A549 (cell line): ENCODE results near the gene EPOP. TPM values are rescaled to one million over a fixed set of nuclear protein-coding genes. Genes with fewer than 3 reads are reported as not detected.

Source experiments
- ATAC-seq, 2 experiments: fragments of 200-7000 bp in 1 of 2; fragments of >200 bp in 1 of 2; cut with Nextera tagmentation in 1 of 2; cut with Tn5 transposase in 1 of 2; 3 replicates each; pipeline versions ENCODE4 v1.8.0 to v1.9.1; 2018 to 2020; ENCODE audit warnings: mild to moderate bottlenecking in 1 of 2, moderate library complexity in 1 of 2
- CTCF ChIA-PET: fragments of 300-600 bp; sonication (Branson Sonifier 250); formaldehyde crosslinking; extraction: SDS; loops from one replicate; lab custom pipeline; 2021; ENCODE audit warnings: antibody characterized with exemption, inconsistent platforms; lab: Yijun Ruan, JAX
- POLR2A ChIA-PET: fragments of 350-600 bp; formaldehyde crosslinking; extraction: SDS; loops from one replicate; lab custom pipeline; 2021; ENCODE audit warnings: antibody characterized with exemption, inconsistent platforms; lab: Yijun Ruan, JAX
- DNase-seq, 2 experiments: peaks; one replicate each; pipeline versions ENCODE4 v3.0.0 to v3.0.0-alpha.2; 2011 to 2016; ENCODE audit warnings: low read depth in 1 of 2, low spot score in 1 of 2
- FAIRE-seq: peaks from 2 replicates; lab custom pipeline; 2011; peaks lifted over from hg19 to GRCh38; lab: Jason Lieb, UNC
- H3K27ac ChIP-seq, 2 experiments: fragments of >200 bp; sonication (Bioruptor Twin); formaldehyde crosslinking; 3 replicates each; pipeline ENCODE4 v1.5.1; 2016 to 2017
- H3K4me1 ChIP-seq: fragments of >200 bp; sonication (Bioruptor Twin); formaldehyde crosslinking; 3 replicates; pipeline ENCODE4 v1.6.1; 2016
- H3K4me2 ChIP-seq: fragments of >200 bp; sonication (Bioruptor Twin); formaldehyde crosslinking; 3 replicates; pipeline ENCODE4 v1.6.1; 2016
- H3K4me3 ChIP-seq: fragments of >200 bp; sonication (Bioruptor Twin); formaldehyde crosslinking; 3 replicates; pipeline ENCODE4 v1.5.1; 2016
- H3K9me3 ChIP-seq: fragments of >200 bp; sonication (Bioruptor Twin); formaldehyde crosslinking; 3 replicates; pipeline ENCODE4 v1.6.1; 2016
- BCL3 ChIP-seq: fragments of >200 bp; sonication (Bioruptor Twin); formaldehyde crosslinking; IDR thresholded peaks from 3 replicates; pipeline ENCODE4 v1.6.1; 2016
- CBX8 ChIP-seq: fragments of 200-600 bp; sonication (generic); IDR thresholded peaks from 2 replicates; pipeline ENCODE4 v1.6.1; 2016
- CHD2 ChIP-seq: fragments of 150-350 bp; IDR thresholded peaks from 2 replicates; pipeline ENCODE4 v1.6.1; 2014; ENCODE audit warnings: low read length; ENCODE audit not compliant: partially characterized antibody
- CTCF ChIP-seq: fragments of >200 bp; sonication (Bioruptor Twin); formaldehyde crosslinking; IDR thresholded peaks from 3 replicates; pipeline ENCODE4 v1.5.1; 2016
- FOSB ChIP-seq: fragments of 250-450 bp; sonication (Bioruptor Pico); IDR thresholded peaks from 2 replicates; pipeline ENCODE4 v1.5.0; 2020; ENCODE audit warnings: mild to moderate bottlenecking, moderate library complexity
- FOSL2 ChIP-seq, 2 experiments: fragments of 450-650 bp in 1 of 2; fragments of >200 bp in 1 of 2; sonication (Bioruptor Twin) in 1 of 2; formaldehyde crosslinking; IDR thresholded peaks; 2 replicates each; pipeline versions ENCODE4 v1.5.0 to v1.6.1; 2016 to 2020; ENCODE audit warnings: mild to moderate bottlenecking in 1 of 2, moderate library complexity in 1 of 2
- FOXS1 ChIP-seq: fragments of 250-450 bp; sonication (Bioruptor Pico); IDR thresholded peaks from 2 replicates; pipeline ENCODE4 v1.5.0; 2020; ENCODE audit warnings: mild to moderate bottlenecking, moderate library complexity
- HDAC2 ChIP-seq: fragments of 200-600 bp; sonication (generic); IDR thresholded peaks from 2 replicates; pipeline ENCODE4 v1.6.1; 2016
- HES2 ChIP-seq: fragments of >200 bp; sonication (Bioruptor Twin); formaldehyde crosslinking; IDR thresholded peaks from 2 replicates; pipeline ENCODE4 v1.6.1; 2016
- HMGXB4 ChIP-seq: fragments of 250-450 bp; sonication (Bioruptor Pico); IDR thresholded peaks from 2 replicates; pipeline ENCODE4 v1.5.0; 2021; ENCODE audit warnings: mild to moderate bottlenecking, moderate library complexity, borderline replicate concordance
- HOXB13 ChIP-seq: fragments of 250-450 bp; sonication (Bioruptor Pico); IDR thresholded peaks from 2 replicates; pipeline ENCODE4 v1.5.0; 2020; ENCODE audit warnings: low read depth, mild to moderate bottlenecking, moderate library complexity
- KDM1A ChIP-seq: fragments of 200-600 bp; sonication (generic); IDR thresholded peaks from 2 replicates; pipeline ENCODE4 v1.6.1; 2016; ENCODE audit warnings: low read depth, mild to moderate bottlenecking
- KDM5A ChIP-seq: fragments of 200-600 bp; sonication (generic); IDR thresholded peaks from 2 replicates; pipeline ENCODE4 v1.6.1; 2016; ENCODE audit warnings: antibody characterized with exemption, mild to moderate bottlenecking
- PBX3 ChIP-seq: IDR thresholded peaks from 2 replicates; pipeline ENCODE4 v1.6.1; 2012
- RAD21 ChIP-seq, 2 experiments: fragments of >200 bp in 1 of 2; sonication (Bioruptor Twin) in 1 of 2; formaldehyde crosslinking in 1 of 2; IDR thresholded peaks in 1 of 2; conservative IDR thresholded peaks in 1 of 2; 2 replicates in 1 of 2; 3 replicates in 1 of 2; pipeline ENCODE4 v1.6.1; 2012 to 2018; ENCODE audit warnings: inconsistent platforms in 1 of 2
- REST ChIP-seq: fragments of 200-600 bp; sonication (generic); IDR thresholded peaks from 2 replicates; pipeline ENCODE4 v1.6.1; 2016; ENCODE audit warnings: antibody characterized with exemption, mild to moderate bottlenecking, moderate library complexity
- USF2 ChIP-seq: fragments of 450-650 bp; IDR thresholded peaks from 2 replicates; pipeline ENCODE4 v1.6.1; 2014; ENCODE audit warnings: antibody characterized with exemption
- ZFP36 ChIP-seq: fragments of 450-650 bp; IDR thresholded peaks from 2 replicates; pipeline ENCODE4 v1.6.1; 2014; ENCODE audit warnings: borderline replicate concordance; ENCODE audit not compliant: partially characterized antibody
- ZNF302 ChIP-seq: fragments of 250-450 bp; sonication (Bioruptor Pico); IDR thresholded peaks from 2 replicates; pipeline ENCODE4 v1.9.0; 2021; ENCODE audit warnings: inconsistent platforms, mild to moderate bottlenecking, moderate library complexity
- WGBS: methylation state at CpG from one replicate; pipeline ENCODE4 v1.1.6; 2017; ENCODE audit errors: missing lambda C conversion rate; 5-methylcytosine and 5-hydroxymethylcytosine counted together
- polyA plus RNA-seq, 4 experiments: library from polyadenylated mRNA; depleted of rRNA in 3 of 4; stranded (reverse); fragments of >200 nt; fragmentation: RNase III in 1 of 4; extraction: RNeasy Plus Mini Kit Qiagen cat#74134 plus additional on column Dnase treatment in 1 of 4; gene quantifications; 2 replicates in 3 of 4; 3 replicates in 1 of 4; pipeline ENCODE4 v1.2.3, GENCODE V29; 2011 to 2017

Gene EPOP
- polyA plus RNA-seq, 2 of the 4 experiments (the other 2 are of a cell fraction): 5.1 to 12.1 TPM

GRCh38 chr17:38653679-38654078, 21.1 kb downstream of the EPOP start:
- no peak for DNase-seq
- CTCF ChIA-PET: interaction anchor here (0.7 to 26.0 kb wide), 10 partner anchors 12 to 230 kb away, joined by 3 to 435 read pairs (median 4); partner anchors contain the start of gene SRCIN1
- H3K4me2 ChIP-seq: no peak overlapping the region
- TF ChIP-seq KDM5A: no peak
- no peak for TF ChIP-seq CHD2
- TF ChIP-seq KDM1A: no peak
- no peak for TF ChIP-seq FOXS1 (CRISPR knock-in tag)
- no peak for TF ChIP-seq PBX3
- no peak for TF ChIP-seq HOXB13 (CRISPR knock-in tag)
- no peak for TF ChIP-seq FOSB (CRISPR knock-in tag)
- TF ChIP-seq CBX8: no peak
- no peak for TF ChIP-seq ZFP36
- TF ChIP-seq USF2: no peak
- no peak for TF ChIP-seq HDAC2
- TF ChIP-seq HMGXB4: no peak
- TF ChIP-seq HES2: no peak
- TF ChIP-seq BCL3: no peak
- TF ChIP-seq REST: no peak
- TF ChIP-seq ZNF302 (CRISPR knock-in tag): no peak
- no peak for TF ChIP-seq RAD21 (conservative IDR thresholded peaks at IDR 0.05 in 1 of 2, IDR thresholded peaks at IDR 0.05 in 1 of 2)
- no peak for TF ChIP-seq CTCF
- TF ChIP-seq FOSL2 (IDR thresholded peaks at IDR 0.05): no peak
- TF ChIP-seq FOSL2 (CRISPR knock-in tag; IDR thresholded peaks at IDR 0.05): no peak
- TF ChIP-seq, all 56 proteins: peak for 0
- no peak overlapping the region for H3K4me3 ChIP-seq
- H3K9me3 ChIP-seq: no peaks in the 10 kb centered on the region
- H3K4me1 ChIP-seq: no peaks in the 10 kb centered on the region
- ATAC-seq (no peak), FAIRE-seq (no peak)
- WGBS: 71% methylated on average over 5 of the region's 5 CpGs
- POLR2A ChIA-PET: no interaction called here
- no peak overlapping the region for H3K27ac ChIP-seq
